ENCODE measurements around the gene HECTD4.

The HECTD4 gene

GRCh38 chr12:112297188-112297587, 85.0 kb downstream of the HECTD4 start:
- TF ChIP-seq CTCF (IDR thresholded peaks at IDR 0.05; ENCODE audit: low read depth, low read length, missing control alignments): no peak
- DNase-seq (ENCODE audit: extremely low read depth, low read depth): no peak
- no peak overlapping the region for H3K4me3 ChIP-seq (replicated peaks; ENCODE audit: low read depth, low read length)

- no peak for TF ChIP-seq CTCF (IDR thresholded peaks at IDR 0.05; ENCODE audit: low read depth, low read length, missing control alignments)
- no peak for DNase-seq (ENCODE audit: extremely low read depth, low read depth)
- no peak overlapping the region for H3K4me3 ChIP-seq (replicated peaks; ENCODE audit: low read depth, low read length)
Observed at GRCh38 chr12:112296183-112296582, 86.0 kb downstream of the HECTD4 start.

GRCh38 chr12:112294793-112295192, 87.4 kb downstream of the HECTD4 start:
- peak; percentile 2 for TF ChIP-seq CTCF (IDR thresholded peaks at IDR 0.05; ENCODE audit: low read depth, low read length, missing control alignments)
- H3K4me3 ChIP-seq (replicated peaks; ENCODE audit: low read depth, low read length): no peak overlapping the region
- no peak for DNase-seq (ENCODE audit: extremely low read depth, low read depth)

GRCh38 chr12:112288638-112289037, 93.6 kb downstream of the HECTD4 start:
- no peak for DNase-seq (ENCODE audit: extremely low read depth, low read depth)
- no peak overlapping the region for H3K4me3 ChIP-seq (replicated peaks; ENCODE audit: low read depth, low read length)
- no peak for TF ChIP-seq CTCF (IDR thresholded peaks at IDR 0.05; ENCODE audit: low read depth, low read length, missing control alignments)

GRCh38 chr12:112285600-112286401, 96.4 kb downstream of the HECTD4 start:
- H3K4me3 ChIP-seq (replicated peaks; ENCODE audit: low read depth, low read length): no peak overlapping the region
- no peak for DNase-seq (ENCODE audit: extremely low read depth, low read depth)
- no peak for TF ChIP-seq CTCF (IDR thresholded peaks at IDR 0.05; ENCODE audit: low read depth, low read length, missing control alignments)

- no peak for TF ChIP-seq CTCF (IDR thresholded peaks at IDR 0.05; ENCODE audit: low read depth, low read length, missing control alignments)
- H3K4me3 ChIP-seq (replicated peaks; ENCODE audit: low read depth, low read length): no peak overlapping the region
- DNase-seq (ENCODE audit: extremely low read depth, low read depth): no peak
Observed at GRCh38 chr12:112283546-112283945, 98.7 kb downstream of the HECTD4 start.

GRCh38 chr12:112282920-112283319, 99.3 kb downstream of the HECTD4 start:
- no peak overlapping the region for H3K4me3 ChIP-seq (replicated peaks; ENCODE audit: low read depth, low read length)
- TF ChIP-seq CTCF (IDR thresholded peaks at IDR 0.05; ENCODE audit: low read depth, low read length, missing control alignments): no peak
- no peak for DNase-seq (ENCODE audit: extremely low read depth, low read depth)

Measured in HFF-Myc (cell line).